DMS 273 treated with DMSO at 0.1 percent for 48 hours (cell line): ENCODE measurements around the gene NCOA5.

Experiments
- DNase-seq: peaks from one replicate; lab custom pipeline; 2025; lab: John Stamatoyannopoulos, UW

Gene NCOA5

DNA sequence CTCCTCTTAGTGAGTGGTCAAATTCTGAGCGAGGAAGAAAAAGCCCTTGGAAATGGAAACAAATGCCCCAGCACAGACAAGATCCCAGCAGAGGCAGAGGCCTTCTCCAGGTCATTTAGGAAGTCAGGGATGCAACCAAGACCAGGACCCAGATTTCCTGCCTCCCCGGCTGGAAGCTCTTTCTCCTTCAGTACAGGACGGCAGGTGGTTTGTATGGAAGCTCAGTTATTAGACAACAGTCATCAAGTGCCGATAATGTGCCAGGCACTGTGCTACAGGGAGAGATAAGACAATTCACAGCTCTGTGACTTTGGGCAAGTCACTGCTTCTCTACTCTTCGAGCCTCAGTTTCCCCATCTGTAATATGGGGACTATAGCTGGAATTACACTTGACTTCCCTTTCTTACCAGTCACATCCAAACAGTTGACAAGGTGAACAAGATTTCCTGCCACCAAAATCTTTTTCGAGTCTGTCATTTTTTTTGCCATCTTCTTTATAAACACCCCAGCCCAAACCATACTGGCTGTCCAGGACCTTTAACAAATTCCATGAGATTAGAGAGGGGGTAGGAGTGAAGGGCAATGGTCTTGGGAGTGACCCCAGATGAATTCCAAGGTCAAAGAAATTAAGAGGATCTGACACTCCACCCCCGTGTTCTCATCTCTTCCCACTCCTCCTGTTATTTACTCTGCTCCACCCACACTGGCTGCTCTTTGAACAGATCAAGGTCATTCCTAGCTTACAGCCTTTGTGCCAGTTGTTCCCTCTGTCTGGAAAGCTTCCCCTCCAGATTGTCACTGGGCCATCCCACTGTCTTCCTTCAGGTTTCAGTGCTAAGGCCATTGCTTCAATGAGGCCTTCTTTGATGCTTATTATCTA, 75.0 kb downstream of the NCOA5 start:
- DNase-seq = no peak

DNA sequence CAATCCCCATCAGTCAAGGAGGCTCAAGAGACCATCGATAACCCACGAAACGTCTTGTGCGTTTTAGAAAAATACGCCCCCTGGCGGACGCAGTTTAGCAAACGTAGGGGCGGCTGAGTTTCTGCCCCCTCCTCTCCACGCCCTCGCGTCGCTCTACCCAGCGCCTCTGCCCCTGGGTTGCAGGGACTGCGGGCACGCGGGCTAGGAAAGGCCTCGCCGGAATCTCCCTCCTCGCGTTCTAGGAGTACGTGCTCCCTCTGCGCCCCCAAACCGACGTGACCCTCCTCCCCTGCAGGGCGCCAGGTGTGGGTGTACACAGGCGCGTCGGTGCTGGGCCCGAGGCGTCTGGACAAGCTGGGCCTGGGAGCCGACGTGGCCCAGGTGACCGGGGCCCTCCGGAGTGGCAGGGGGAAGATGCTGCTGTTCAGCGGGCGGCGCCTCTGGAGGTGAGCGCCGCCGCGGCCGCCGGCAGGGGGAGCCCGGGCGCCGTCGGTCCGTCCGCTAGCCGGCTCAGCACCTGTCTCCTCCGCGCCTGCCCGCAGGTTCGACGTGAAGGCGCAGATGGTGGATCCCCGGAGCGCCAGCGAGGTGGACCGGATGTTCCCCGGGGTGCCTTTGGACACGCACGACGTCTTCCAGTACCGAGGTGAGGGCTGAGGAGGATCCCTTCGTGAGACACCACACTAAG, 75.8 kb downstream of the NCOA5 start:
- DNase-seq = no peak

DNA sequence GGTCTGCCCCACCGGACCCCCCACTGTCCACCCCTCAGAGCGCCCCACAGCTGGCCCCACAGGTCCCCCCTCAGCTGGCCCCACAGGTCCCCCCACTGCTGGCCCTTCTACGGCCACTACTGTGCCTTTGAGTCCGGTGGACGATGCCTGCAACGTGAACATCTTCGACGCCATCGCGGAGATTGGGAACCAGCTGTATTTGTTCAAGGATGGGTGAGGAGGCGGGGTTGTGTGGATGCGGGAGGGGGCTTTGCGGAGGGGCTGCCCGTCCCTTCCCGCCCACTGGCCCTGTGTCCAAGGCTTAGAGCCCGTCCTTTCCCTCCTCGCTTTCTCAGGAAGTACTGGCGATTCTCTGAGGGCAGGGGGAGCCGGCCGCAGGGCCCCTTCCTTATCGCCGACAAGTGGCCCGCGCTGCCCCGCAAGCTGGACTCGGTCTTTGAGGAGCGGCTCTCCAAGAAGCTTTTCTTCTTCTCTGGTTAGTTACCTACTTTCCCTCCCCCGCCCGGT, 76.4 kb downstream of the NCOA5 start:
- no peak for DNase-seq

DNA sequence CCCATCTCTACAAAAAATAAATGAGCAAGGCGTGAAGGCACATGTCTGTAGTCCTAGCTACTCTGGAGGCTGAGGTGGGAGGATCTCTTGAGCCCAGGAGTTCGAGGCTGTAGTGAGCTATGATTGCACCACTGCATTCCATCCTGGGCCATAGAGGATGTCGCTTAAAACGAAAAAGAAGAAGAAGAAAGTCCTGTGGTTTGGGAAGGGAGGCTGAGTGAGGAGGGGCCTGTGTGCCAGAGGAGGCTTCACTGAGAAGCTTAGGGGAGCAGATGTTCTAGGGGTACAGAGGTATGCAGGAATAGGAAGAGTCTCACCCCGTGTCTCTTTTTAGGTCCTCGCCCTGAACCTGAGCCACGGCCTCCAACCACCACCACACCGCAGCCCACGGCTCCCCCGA, 76.8 kb downstream of the NCOA5 start:
- no peak for DNase-seq

DNA sequence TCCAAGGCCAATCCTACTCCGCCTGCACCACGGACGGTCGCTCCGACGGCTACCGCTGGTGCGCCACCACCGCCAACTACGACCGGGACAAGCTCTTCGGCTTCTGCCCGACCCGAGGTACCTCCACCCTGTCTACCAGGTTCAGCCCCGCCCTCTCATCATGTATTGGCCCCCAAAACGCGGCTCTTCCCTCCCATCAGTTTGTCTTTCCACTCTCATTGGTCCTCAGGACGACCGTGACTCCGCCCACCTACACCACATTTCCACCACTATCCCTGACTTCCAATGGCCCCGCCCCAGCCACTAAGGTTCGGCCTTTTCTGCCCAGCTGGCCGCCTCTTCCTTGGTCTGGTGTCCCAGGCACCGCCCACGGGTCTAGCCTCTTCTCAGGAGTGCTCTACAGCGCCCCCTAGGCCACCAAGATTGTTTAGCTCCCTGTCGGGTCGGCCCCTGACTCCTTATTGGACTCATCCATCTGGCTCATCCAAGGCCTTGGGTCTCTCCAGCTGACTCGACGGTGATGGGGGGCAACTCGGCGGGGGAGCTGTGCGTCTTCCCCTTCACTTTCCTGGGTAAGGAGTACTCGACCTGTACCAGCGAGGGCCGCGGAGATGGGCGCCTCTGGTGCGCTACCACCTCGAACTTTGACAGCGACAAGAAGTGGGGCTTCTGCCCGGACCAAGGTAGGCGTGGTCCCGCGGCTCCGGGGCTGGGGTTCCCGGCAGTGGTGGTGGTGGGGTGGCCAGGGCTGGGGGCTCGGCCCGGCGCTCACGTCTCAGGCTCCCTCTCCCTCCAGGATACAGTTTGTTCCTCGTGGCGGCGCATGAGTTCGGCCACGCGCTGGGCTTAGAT, 77.9 kb downstream of the NCOA5 start:
- no peak for DNase-seq
